OCI-LY7 (cell line): ENCODE measurements around the gene ABCC11.

ENCODE experiments used
- CTCF ChIP-seq: fragments of 200-600 bp; sonication (generic); conservative IDR thresholded peaks from 2 replicates; pipeline ENCODE4 v1.5.1; 2014; ENCODE audit warnings: mild to moderate bottlenecking, antibody characterized with exemption, low read length, moderate library complexity, mixed read lengths
- EZH2phosphoT487 ChIP-seq: fragments of 200-600 bp; sonication (generic); IDR thresholded peaks from 2 replicates; pipeline ENCODE4 v1.6.1; 2018; ENCODE audit warnings: low read depth, borderline replicate concordance, mild to moderate bottlenecking, mixed run types, antibody characterized with exemption, low read length, moderate library complexity, mixed read lengths

- TF ChIP-seq CTCF (no peak), EZH2phosphoT487 (no peak)
Measured at GRCh38 chr16:48124266-48124665, 123.1 kb downstream of the ABCC11 start.
